ENCODE measurements around the gene PRSS57. TPM values are rescaled to one million over a fixed set of nuclear protein-coding genes. Genes with fewer than 3 reads are reported as not detected.

PRSS57 gene
- total RNA-seq, 6 experiments from 2014 or later: 0.20 TPM; not detected in 5

GRCh38 chr19:643736-644135, 51.5 kb downstream of the PRSS57 start:
- H3K9me3 ChIP-seq: no peaks in the 10 kb centered on the region
- intact Hi-C loops (cut with DNase I): no loop called here
- no peaks in the 10 kb centered on the region for H3K27me3 ChIP-seq
- ATAC-seq (no peak), DNase-seq (no peak)
- H3K4me3 ChIP-seq: no peak overlapping the region
- H3K36me3 ChIP-seq: peaks cover 0 to 26% (median 11%) of the 10 kb centered on the region in 4 donors
- TF ChIP-seq CTCF (IDR thresholded peaks at IDR 0.05) (no peak), POLR2A (IDR thresholded peaks at IDR 0.05) (no peak)
- H3K4me1 ChIP-seq: no peaks in the 10 kb centered on the region
- 89% methylated on average over 8 of the region's 24 CpGs for WGBS (ENCODE audit: insufficient coverage, low coverage, low lambda C conversion rate, missing lambda C conversion rate)
- no peak overlapping the region for H3K27ac ChIP-seq

- no CpG with 5 or more reads among the region's 70 CpGs for WGBS (ENCODE audit: insufficient coverage, low coverage, low lambda C conversion rate, missing lambda C conversion rate)
- H3K27ac ChIP-seq: no peak overlapping the region
- intact Hi-C loops (cut with DNase I): no loop called here
- ATAC-seq: no peak
- TF ChIP-seq CTCF (IDR thresholded peaks at IDR 0.05): no peak
- TF ChIP-seq POLR2A (IDR thresholded peaks at IDR 0.05): no peak
- peaks cover 0 to 19% (median 7%) of the 10 kb centered on the region in 4 donors for H3K36me3 ChIP-seq
- peak in 1 of 3 donors; percentile 17 for DNase-seq
- no peaks in the 10 kb centered on the region for H3K9me3 ChIP-seq
- no peaks in the 10 kb centered on the region for H3K4me1 ChIP-seq
- no peaks in the 10 kb centered on the region for H3K27me3 ChIP-seq
- H3K4me3 ChIP-seq: no peak overlapping the region
These were observed 52.2 kb downstream of the PRSS57 start for GRCh38 chr19:642767-643727.

DNA sequence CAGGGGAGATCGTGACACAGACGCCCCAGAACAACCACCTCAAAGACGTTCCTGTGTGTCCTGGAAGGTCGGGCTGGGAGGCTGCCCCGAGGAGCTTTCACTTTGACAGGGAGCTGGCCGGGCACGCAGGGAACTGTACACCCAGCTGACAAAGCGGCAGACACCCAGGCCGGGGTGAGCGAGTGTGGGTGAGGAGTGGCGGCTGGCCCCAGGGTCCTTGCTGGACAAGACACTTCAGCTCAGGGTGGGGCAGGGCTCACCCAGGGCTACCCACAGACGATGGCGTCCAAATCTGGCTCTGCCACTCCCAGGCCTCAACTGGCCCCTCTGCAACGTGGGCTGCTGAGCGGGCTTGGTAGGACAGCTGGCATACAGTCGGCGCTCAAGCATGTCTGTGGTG, 53.5 kb downstream of the PRSS57 start:
- no peaks in the 10 kb centered on the region for H3K4me1 ChIP-seq
- 90% methylated on average over 4 of the region's 17 CpGs for WGBS (ENCODE audit: insufficient coverage, low coverage, low lambda C conversion rate, missing lambda C conversion rate)
- H3K27ac ChIP-seq: no peak overlapping the region
- H3K36me3 ChIP-seq: peaks cover 0 to 6% (median under 1%) of the 10 kb centered on the region in 4 donors
- DNase-seq (no peak), ATAC-seq (no peak)
- intact Hi-C loops (cut with DNase I): no loop called here
- no peak overlapping the region for H3K4me3 ChIP-seq
- TF ChIP-seq CTCF (IDR thresholded peaks at IDR 0.05): no peak
- no peak for TF ChIP-seq POLR2A (IDR thresholded peaks at IDR 0.05)
- no peaks in the 10 kb centered on the region for H3K9me3 ChIP-seq
- H3K27me3 ChIP-seq: no peaks in the 10 kb centered on the region

DNA sequence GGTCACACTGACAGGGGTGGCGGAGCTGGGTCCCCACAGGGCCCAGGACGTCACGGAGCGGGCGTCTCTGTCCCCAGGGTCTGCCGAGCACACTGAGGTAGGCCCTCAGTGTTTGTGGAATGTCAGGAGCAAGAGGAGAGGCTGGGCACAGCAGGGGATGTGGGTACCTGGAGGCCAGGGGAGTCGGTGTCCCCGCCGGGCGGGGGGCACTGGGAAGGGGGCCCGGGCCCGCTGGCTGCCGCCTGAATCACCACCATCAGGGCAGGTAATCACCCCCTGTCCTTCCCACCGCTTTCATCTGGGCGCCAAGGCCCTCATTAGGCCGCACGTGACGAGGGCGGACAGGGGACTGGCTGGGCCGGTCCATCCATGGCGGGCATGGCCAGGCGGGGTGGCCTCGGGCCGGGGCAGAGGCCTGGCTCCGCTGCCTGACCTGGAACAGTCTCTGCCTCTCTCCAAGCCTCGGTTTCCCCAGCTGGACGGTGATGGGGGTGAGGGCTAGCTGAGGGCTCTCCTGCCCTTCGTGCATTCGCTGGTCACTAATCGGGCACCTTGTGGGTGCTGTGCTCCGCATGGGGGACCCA, 54.6 kb downstream of the PRSS57 start:
- no peaks in the 10 kb centered on the region for H3K9me3 ChIP-seq
- WGBS (ENCODE audit: insufficient coverage, low coverage, low lambda C conversion rate, missing lambda C conversion rate): no CpG with 5 or more reads among the region's 31 CpGs
- DNase-seq: no peak
- intact Hi-C loops (cut with DNase I): no loop called here
- H3K27ac ChIP-seq: no peak overlapping the region
- no peak overlapping the region for H3K4me3 ChIP-seq
- no peaks in the 10 kb centered on the region for H3K36me3 ChIP-seq
- no peak for TF ChIP-seq CTCF (IDR thresholded peaks at IDR 0.05)
- TF ChIP-seq POLR2A (IDR thresholded peaks at IDR 0.05): no peak
- H3K4me1 ChIP-seq: no peaks in the 10 kb centered on the region
- no peaks in the 10 kb centered on the region for H3K27me3 ChIP-seq
- ATAC-seq: no peak
